ENCODE results near the gene NHS. TPM values are rescaled to one million over a fixed set of nuclear protein-coding genes. Genes with fewer than 3 reads are reported as not detected.

The NHS gene
- total RNA-seq, 1 donor from 2014 or later: 2.5 TPM

- no peak overlapping the region for H3K4me3 ChIP-seq
- no peaks in the 10 kb centered on the region for H3K27me3 ChIP-seq
- TF ChIP-seq CTCF (IDR thresholded peaks at IDR 0.05): no peak
- H3K36me3 ChIP-seq: no peaks in the 10 kb centered on the region
- H3K9me3 ChIP-seq: no peaks in the 10 kb centered on the region
- DNase-seq (no peak), ATAC-seq (no peak)
- intact Hi-C loops (cut with DNase I): no loop called here
- H3K27ac ChIP-seq: no peak overlapping the region
- H3K4me1 ChIP-seq: no peaks in the 10 kb centered on the region
Observed at GRCh38 chrX:17774053-17774452, 399.1 kb downstream of the NHS start.

GRCh38 chrX:17778997-17779396 lies 404.0 kb downstream of the NHS start:
- no peak for ATAC-seq
- TF ChIP-seq CTCF (IDR thresholded peaks at IDR 0.05): no peak
- H3K36me3 ChIP-seq: no peaks in the 10 kb centered on the region
- no peaks in the 10 kb centered on the region for H3K4me1 ChIP-seq
- intact Hi-C loops (cut with DNase I): no loop called here
- no peaks in the 10 kb centered on the region for H3K27me3 ChIP-seq
- no peak for DNase-seq
- no peak overlapping the region for H3K27ac ChIP-seq
- H3K4me3 ChIP-seq: no peak overlapping the region
- no peaks in the 10 kb centered on the region for H3K9me3 ChIP-seq

- intact Hi-C loops (cut with DNase I): no loop called here
- no peaks in the 10 kb centered on the region for H3K9me3 ChIP-seq
Observed at GRCh38 chrX:17779434-17779833, 404.4 kb downstream of the NHS start.

More at GRCh38 chrX:17779434-17779833, 404.4 kb downstream of the NHS start:
- ATAC-seq (no peak), DNase-seq (no peak)
- Histone ChIP-seq H3K27me3 (no peaks in the 10 kb centered on the region), H3K4me3 (no peak overlapping the region), H3K36me3 (no peaks in the 10 kb centered on the region), H3K4me1 (no peaks in the 10 kb centered on the region), H3K27ac (no peak overlapping the region)
- no peak for TF ChIP-seq CTCF (IDR thresholded peaks at IDR 0.05)

Small RNA genes lying within 50 kb of the gene (microRNA-seq; reads per million reads assigned to microRNA genes)
- gene MIR4768 (ENCODE audit: borderline microRNAs expressed): not detected

Measured in upper lobe of right lung (tissue), 1 donor.